Thyroid gland (tissue), 4 donors: Measurements from ENCODE around the gene ATP6V0A1.

Experiments
- POLR2A ChIP-seq, 2 donors: fragments of 450-650 bp; IDR thresholded peaks; one replicate each; pipeline ENCODE4 v1.6.1; 2017; ENCODE audit warnings: antibody characterized with exemption in 2 of 2, mild to moderate bottlenecking in 2 of 2, moderate library complexity in 1 of 2
- TF ChIP-seq, protein P1 (sequence below), 6 experiments: fragments of 200-600 bp in 3 of 6; fragments of 450-650 bp in 3 of 6; sonication (generic) in 3 of 6; IDR thresholded peaks; one replicate each; pipeline ENCODE4 v1.5.1; 2016 to 2019; ENCODE audit warnings: antibody characterized with exemption in 6 of 6, mild to moderate bottlenecking in 2 of 6, inconsistent platforms in 1 of 6, moderate library complexity in 1 of 6

DNA sequence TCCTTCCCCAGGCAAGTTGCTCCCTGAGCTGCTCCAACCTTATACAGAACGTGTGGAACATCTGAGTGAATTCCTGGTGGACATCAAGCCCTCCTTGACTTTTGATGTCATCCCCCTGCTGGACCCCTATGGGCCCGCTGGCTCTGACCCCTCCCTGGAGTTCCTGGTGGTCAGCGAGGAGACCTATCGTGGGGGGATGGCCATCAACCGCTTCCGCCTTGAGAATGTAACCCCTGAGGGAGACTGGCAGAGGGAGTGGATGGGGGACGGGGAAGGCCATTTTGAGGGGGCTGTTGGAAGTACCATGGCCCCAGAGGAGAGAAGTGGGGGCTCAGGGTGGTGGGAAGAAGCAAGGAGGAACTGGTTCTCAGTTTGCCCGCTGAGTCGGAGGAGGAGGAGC, 105.3 kb downstream of the ATP6V0A1 start:
- TF ChIP-seq POLR2A (IDR thresholded peaks at IDR 0.05) = no peak
- TF ChIP-seq, protein P1, sequence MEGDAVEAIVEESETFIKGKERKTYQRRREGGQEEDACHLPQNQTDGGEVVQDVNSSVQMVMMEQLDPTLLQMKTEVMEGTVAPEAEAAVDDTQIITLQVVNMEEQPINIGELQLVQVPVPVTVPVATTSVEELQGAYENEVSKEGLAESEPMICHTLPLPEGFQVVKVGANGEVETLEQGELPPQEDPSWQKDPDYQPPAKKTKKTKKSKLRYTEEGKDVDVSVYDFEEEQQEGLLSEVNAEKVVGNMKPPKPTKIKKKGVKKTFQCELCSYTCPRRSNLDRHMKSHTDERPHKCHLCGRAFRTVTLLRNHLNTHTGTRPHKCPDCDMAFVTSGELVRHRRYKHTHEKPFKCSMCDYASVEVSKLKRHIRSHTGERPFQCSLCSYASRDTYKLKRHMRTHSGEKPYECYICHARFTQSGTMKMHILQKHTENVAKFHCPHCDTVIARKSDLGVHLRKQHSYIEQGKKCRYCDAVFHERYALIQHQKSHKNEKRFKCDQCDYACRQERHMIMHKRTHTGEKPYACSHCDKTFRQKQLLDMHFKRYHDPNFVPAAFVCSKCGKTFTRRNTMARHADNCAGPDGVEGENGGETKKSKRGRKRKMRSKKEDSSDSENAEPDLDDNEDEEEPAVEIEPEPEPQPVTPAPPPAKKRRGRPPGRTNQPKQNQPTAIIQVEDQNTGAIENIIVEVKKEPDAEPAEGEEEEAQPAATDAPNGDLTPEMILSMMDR (IDR thresholded peaks at IDR 0.05) = no peak
